AG08395 (cell line): ENCODE results near the gene TEC.
"Not testable (repeated sequence)": the region's sequence is repeated elsewhere in the genome, so short reads cannot be mapped to it uniquely, and the experiment has no call there.

Experiments used
- DNase-seq: peaks from one replicate; pipeline ENCODE4 v3.0.0; 2012; ENCODE audit warnings: mixed read lengths, low spot score

Gene TEC

GRCh38 chr4:48268956-48269860 is at the start of gene TEC:
TSS of gene TEC (minus strand) at chr4:48269838. CDS start at chr4:48228614, 41,224 bp downstream.
- DNase-seq: peak; percentile 31

DNA sequence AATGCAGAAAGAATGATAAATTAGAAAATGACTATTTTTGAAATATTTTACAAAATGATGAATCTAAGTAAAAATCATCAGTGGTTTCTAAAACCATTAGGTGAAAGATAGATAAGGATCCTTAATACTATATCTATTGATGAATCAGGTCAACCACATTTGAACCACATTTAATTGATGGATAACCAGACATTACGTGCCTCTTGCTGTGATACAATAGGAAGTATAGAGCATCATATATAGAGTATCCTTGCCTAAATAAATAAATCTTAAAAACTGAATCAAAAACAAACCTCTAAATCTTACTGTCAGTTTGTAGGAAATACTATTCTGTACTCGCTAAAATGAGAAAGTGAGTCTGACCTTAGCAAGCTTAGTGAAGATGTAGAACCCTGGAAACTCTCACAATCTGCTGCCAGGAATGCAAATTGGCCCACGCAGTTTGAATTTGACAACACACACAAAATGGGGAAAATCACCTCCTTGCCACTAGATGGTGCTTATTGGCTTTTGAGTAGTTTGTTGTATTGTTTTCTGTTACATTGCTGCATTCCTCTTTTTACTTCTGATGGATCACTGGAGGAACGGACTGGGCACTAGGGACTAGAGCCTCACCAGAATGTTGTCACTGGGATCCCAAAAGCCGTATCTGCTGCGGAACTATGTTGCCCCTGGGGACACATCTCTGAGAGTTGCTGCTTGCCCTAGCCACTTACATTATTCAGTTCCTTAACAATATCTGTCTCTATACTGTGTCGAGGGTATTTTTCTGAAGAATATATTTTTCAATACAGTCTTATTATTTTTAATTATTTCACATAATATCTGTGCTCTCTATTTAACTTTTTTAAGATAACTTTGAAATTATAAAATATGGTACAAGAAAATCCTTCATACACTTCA is 46.3 kb upstream of the TEC start:
- peak; percentile 73 for DNase-seq

DNA sequence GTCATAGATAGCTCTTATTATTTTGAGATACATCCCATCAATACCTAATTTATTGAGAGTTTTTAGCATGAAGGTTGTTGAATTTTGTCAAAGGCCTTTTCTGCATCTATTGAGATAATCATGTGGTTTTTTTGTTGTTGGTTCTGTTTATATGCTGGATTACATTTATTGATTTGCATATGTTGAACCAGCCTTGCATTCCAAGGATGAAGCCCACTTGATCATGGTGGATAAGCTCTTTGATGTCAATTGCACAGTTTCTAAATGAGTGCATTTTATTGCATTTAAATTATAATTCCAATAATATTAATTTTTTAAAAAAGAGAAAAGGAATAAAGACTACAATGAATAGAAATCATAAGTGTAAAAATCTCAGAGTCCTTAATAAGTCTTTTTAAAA is 45.1 kb upstream of the TEC start:
- DNase-seq: not testable (repeated sequence)

DNA sequence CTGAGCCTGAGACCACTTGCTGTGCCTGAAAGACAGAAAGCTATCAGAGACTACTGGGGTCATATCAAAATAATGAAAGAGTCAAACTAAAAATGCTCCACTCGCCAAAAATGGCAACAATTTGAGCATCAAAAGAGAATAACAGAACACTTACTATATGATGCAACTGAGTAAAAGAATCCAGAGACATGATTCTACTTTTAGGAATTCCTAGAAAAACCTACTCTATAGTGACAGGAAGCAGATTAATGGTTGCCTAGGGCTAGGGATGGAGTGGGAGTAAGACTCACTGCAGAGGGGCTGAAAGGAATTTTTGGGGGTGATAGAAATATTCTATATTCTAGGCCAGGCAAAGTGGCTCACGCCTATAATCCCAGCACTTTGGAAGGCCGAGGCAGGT is 42.3 kb upstream of the TEC start:
- no peak for DNase-seq

DNA sequence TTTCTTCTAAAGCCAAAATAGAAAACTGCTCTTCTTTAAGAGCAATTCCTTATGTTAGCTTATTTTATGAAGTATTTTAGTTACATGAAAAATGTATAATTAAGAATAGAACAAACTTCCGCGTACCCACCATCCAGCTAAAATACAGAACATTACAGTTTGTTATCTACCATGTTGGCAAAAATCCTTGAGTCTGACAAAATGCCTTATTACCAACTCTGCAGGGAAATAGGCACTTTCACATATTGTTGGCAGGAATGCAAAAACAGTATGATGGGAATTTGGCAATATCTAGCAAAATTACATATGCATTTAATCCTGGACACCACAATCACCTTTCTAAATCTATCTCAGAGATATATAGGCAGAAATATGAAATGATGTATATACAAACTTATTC is 39.3 kb upstream of the TEC start:
- DNase-seq: no peak

DNA sequence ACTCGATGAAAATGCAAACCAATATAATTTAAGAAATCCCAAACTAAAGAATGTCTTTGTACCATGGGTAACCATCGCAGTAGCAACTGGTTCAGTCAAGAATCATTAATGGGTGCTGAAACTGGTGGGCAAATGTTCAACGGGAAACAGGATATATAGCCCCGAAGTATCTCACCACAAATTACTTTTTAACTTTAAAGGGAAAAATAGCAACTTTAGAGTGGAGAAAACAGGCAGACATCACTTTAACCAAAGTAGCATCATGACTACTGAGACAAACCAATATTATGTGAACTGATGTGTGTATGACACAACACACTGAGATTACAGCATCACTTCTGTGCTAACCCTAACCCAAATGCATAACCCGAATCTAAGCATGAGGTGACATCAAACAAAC is 37.9 kb upstream of the TEC start:
- no peak for DNase-seq

DNA sequence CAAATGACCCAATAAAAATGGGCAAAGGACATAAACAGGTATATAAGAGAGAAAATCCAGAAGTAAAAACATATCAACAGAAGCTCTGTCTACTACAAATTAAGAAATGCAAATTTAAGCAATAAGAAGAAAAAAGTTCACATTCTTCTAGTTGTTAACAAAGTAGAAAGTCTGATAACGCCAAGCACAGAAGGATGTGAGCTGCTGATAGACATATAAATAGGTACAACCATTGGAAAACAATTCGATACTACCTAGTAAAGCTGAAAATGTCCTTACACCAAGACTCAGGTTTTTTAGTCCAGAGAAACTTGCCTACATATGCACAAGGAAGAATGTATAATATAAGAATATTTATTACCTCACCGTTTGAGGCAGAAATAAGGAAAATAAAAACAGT is 35.9 kb upstream of the TEC start:
- no peak for DNase-seq

GRCh38 chr4:48300004-48300403 is 30.4 kb upstream of the TEC start:
- DNase-seq: no peak

GRCh38 chr4:48299560-48299959 is 29.9 kb upstream of the TEC start:
- no peak for DNase-seq

DNA sequence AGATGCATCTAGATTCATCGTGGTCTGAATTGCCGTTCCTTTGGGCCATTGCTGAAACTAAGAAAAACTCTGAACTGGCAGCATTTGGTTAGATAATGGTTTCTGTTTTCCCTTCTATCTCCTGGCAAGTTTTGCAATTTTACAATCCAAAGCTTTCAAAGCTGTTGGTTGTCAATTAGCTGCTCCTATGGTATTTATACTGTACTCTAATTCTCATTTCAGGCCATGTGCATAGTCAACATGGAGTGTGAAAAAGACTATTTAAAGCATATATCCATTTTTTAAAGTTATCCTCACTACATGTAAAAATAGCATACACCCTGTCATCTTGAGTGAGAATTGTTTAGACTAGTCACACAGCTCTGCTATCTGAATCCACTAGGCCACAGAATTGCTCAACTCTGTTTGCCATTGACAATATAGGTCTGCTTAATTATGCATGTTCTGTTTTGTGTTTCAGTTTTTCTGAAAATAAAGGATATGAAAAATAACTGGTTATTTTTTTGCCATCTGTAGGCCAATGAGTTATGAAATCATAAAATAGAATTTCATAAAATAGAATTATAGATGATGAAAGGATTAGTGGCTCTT is 27.7 kb upstream of the TEC start:
- DNase-seq: no peak

DNA sequence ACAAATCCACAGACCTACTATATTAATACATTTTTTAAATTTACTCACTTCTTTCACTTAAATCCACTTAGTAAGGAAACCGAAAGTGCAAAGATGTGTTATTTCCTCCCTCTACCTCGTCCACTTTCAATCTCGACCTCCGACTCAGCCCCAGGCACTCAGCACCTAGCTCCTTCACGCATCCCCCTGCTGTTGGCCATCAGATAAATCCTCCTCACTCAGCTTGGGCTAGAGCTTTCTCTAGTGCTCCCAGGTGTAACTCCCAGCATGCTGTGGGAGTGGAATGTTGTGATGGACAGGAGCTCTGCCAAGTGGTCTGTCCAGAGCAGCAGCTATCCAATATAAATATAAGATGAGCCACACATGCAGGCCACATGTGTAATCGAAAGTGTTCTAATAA is 26.7 kb upstream of the TEC start:
- DNase-seq: no peak

GRCh38 chr4:48295116-48295515 is 25.5 kb upstream of the TEC start:
- peak; percentile 14 for DNase-seq

DNA sequence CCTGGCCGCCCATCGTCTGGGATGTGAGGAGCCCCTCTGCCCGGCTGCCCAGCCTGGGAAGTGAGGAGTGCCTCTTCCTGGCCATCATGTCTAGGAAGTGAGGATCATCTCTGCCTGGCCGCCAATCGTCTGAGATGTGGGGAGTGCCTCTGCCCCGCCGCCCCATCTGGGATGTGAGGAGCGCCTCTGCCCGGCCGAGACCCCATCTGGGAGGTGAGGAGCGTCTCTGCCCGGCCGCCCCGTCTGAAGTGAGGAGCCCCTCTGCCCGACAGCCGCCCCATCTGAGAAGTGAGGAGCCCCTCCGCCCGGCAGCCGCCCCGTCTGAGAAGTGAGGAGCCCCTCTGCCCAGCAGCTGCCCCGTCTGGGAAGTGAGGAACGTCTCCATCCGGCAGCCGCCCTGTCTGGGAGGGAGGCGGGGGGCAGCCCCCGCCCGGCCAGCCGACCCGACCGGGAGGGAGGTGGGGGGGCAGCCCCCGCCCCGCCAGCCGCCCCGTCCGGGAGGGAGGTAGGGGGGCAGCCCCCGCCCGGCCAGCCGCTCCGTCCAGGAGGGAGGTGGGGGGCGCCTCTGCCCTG is 22.7 kb upstream of the TEC start:
- not testable (repeated sequence) for DNase-seq

- peak; percentile 33 for DNase-seq
Observed at GRCh38 chr4:48290146-48290772, 20.6 kb upstream of the TEC start.

DNA sequence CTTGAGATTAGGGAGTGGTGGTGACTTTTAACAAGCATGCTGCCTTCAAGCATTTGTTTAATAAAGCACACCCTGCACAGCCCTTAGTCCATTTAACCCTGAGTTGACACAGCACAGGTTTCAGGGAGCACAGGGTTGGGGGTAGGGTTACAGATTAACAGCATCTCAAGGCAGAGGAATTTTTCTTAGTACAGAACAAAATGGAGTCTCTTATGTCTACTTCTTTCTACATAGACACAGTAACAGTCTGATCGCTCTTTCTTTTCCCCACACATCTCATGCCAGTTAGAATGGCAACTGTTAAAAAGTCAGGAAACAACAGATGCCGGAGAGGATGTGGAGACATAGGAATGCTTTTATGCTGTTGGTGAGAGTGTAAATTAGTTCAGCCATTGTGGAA is 16.4 kb upstream of the TEC start:
- not testable (repeated sequence) for DNase-seq

DNA sequence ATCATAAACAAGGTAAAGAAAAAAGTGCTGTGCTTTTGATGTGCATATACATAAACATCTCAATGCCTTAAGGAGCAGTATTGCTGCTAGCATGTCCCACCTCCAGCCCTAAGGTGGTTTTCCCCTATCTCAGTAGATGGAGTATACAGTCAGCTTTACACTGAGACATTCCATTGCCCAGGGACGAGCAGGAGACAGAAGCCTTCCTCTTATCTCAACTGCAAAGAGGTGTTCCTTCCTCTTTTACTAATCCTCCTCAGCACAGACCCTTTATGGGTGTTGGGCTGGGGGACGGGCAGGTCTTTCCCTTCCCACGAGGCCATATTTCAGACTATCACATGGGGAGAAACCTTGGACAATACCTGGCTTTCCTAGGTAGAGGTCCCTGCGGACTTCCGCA is 16.0 kb upstream of the TEC start:
- DNase-seq: not testable (repeated sequence)

DNA sequence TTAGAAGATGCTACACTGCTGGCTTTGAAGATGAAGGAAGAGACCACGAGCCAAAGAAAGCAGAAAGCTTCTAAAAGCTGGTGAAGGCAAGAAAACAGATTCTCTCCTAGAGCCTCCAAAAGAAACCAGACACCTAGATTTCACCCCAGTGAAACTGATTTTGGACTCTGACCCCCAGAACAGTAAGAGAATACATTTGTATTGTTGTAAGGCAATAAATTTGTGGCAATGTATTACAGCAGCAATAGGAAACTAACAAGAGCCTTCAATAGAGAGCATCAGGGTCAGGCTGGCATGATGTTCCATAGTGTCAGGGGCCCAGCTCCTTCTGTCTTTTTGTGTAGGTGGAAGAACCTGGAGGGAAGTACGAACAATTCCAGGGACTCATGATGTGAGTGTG is 6.0 kb upstream of the TEC start:
- no peak for DNase-seq

DNA sequence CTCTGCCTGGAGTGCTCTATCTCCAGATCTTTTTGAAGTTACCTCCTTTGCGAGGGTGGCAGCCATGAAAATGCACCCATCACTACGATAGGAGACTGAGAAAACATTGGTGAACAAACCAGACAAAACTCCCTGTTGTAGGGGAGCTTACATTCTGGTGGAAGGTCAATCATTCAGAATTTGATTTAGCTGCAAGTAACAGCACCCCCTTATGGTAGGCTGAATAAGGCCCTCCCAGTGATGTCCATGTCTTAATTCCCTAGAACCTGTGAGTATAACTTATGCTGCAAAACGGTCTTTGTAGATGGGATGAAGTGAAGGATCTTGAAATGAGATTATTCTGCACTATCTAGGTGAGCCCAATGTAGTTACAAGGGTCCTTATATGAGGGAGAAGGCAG is 5.6 kb upstream of the TEC start:
- no peak for DNase-seq

- no peak for DNase-seq
Observed at GRCh38 chr4:48271626-48272025, 2.0 kb upstream of the TEC start.

DNA sequence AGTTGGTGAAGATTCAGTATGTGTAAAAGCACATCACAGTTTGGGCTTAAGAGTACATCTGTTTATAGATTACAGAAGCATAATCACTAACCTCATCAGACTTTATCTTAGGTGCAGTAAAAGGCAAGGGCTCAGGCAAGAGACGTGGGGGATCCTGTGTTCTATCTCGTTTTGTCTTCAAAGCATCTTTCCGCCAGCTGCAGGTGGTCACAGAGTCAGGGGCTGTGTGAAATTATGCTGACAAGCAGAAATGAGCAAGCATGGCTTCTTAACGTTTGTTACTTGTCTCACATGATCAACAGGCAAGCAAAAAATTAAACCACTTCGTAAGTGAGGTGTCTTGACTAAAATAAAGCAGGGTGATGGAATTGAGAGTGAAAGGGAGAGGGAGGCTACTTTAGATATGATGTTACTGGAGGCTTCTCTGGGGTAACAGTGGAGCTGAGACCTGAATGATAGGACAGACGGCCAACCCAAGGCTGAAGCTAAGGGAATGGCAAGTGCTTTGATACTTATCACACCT is 1.4 kb upstream of the TEC start:
- no peak for DNase-seq

GRCh38 chr4:48270523-48270897 is 872 bp upstream of the TEC start:
- DNase-seq: no peak
